ENCODE results near the gene NTRK1. TPM values are rescaled to one million over a fixed set of nuclear protein-coding genes. Genes with fewer than 3 reads are reported as not detected.

Gene NTRK1
- total RNA-seq, 1 experiment from 2014 or later = 0.24 TPM

DNA sequence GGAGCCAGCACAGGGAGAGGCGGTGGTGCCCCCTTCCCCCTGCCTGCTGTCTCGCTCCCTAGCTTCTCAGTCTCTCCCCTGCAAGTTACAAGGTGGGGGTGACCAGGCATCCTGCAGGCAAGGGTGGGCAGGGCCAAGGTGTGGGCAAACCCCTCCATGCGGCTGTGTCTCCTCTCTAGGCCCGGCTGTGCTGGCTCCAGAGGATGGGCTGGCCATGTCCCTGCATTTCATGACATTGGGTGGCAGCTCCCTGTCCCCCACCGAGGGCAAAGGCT lies 14.6 kb downstream of the NTRK1 start:
- Histone ChIP-seq H3K9ac (ENCODE audit: extremely low read depth, insufficient read length, low read length) (no peak overlapping the region), H3K4me2 (ENCODE audit: insufficient read depth, insufficient read length, low read length) (no peak overlapping the region), H3K79me1 (ENCODE audit: insufficient read depth, low read depth, low read length, poor library complexity, severe bottlenecking) (no peaks in the 10 kb centered on the region), H4K20me1 (ENCODE audit: control insufficient read depth, insufficient read depth, insufficient read length) (no peaks in the 10 kb centered on the region), H3K9me3 (ENCODE audit: control insufficient read depth, low read depth, low read length) (no peaks in the 10 kb centered on the region), H2AFZ (ENCODE audit: low read length) (no peak overlapping the region), H3K23ac (ENCODE audit: insufficient read length, low read depth, low read length) (no peak overlapping the region), H3K14ac (ENCODE audit: insufficient read depth, low read length) (no peak overlapping the region), H4K5ac (ENCODE audit: insufficient read length, low read depth, low read length) (no peak overlapping the region), H3K56ac (ENCODE audit: insufficient read length, low read depth, low read length) (no peak overlapping the region), H3K27me3 (ENCODE audit: insufficient read depth, low read length) (no peaks in the 10 kb centered on the region; the same call in 1 of the 2 replicates), H2BK5ac (ENCODE audit: insufficient read length, low read length) (no peak overlapping the region), H3K18ac (ENCODE audit: insufficient read length, low read depth, low read length) (no peak overlapping the region), H3K4me1 (ENCODE audit: insufficient read depth, low read length) (no peaks in the 10 kb centered on the region), H3K23me2 (ENCODE audit: insufficient read length, low read depth, low read length, poor library complexity, severe bottlenecking) (no peaks in the 10 kb centered on the region), H4K91ac (ENCODE audit: insufficient read length, low read depth, low read length) (no peak overlapping the region), H3K4ac (ENCODE audit: low read depth, low read length) (no peak overlapping the region), H3K27ac (ENCODE audit: insufficient read length, low read depth, low read length) (no peak overlapping the region), H2AK5ac (ENCODE audit: insufficient read length, low read length) (no peak overlapping the region), H3K79me2 (ENCODE audit: insufficient read depth, low read length) (no peaks in the 10 kb centered on the region), H3T11ph (ENCODE audit: low read length) (no peak overlapping the region), H2BK120ac (ENCODE audit: low read depth, low read length, poor library complexity, severe bottlenecking) (no peak overlapping the region), H2BK20ac (ENCODE audit: low read depth, low read length, poor library complexity, severe bottlenecking) (no peak overlapping the region), H2BK15ac (ENCODE audit: low read depth, low read length) (no peak overlapping the region), H2BK12ac (ENCODE audit: insufficient read length, low read depth, low read length) (no peak overlapping the region), H4K8ac (replicated peaks; ENCODE audit: insufficient read length, low read depth, low read length) (no peak overlapping the region)
- Mint-ChIP-seq H3K4me1 (peaks cover 4 to 17% of the 10 kb centered on the region in 2 experiments), H3K36me3 (ENCODE audit: insufficient read depth in 1 of 3, low read depth in 3 of 3) (no peaks in the 10 kb centered on the region), H3K4me3 (no peak overlapping the region), H3K27me3 (ENCODE audit: low read depth) (peaks cover 68% of the 10 kb centered on the region), H3K9me3 (no peaks in the 10 kb centered on the region; a peak in 1 of 5 replicates), H3K27ac (no peak overlapping the region)
- no peak for DNase-seq
- TF ChIP-seq, protein P1, sequence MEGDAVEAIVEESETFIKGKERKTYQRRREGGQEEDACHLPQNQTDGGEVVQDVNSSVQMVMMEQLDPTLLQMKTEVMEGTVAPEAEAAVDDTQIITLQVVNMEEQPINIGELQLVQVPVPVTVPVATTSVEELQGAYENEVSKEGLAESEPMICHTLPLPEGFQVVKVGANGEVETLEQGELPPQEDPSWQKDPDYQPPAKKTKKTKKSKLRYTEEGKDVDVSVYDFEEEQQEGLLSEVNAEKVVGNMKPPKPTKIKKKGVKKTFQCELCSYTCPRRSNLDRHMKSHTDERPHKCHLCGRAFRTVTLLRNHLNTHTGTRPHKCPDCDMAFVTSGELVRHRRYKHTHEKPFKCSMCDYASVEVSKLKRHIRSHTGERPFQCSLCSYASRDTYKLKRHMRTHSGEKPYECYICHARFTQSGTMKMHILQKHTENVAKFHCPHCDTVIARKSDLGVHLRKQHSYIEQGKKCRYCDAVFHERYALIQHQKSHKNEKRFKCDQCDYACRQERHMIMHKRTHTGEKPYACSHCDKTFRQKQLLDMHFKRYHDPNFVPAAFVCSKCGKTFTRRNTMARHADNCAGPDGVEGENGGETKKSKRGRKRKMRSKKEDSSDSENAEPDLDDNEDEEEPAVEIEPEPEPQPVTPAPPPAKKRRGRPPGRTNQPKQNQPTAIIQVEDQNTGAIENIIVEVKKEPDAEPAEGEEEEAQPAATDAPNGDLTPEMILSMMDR (conservative IDR thresholded peaks at IDR 0.05) = no peak
- WGBS (ENCODE audit: extremely low coverage, insufficient read length, low lambda C conversion rate) = no CpG with 5 or more reads among the region's 5 CpGs

Measured in H9 (cell line).